ENCODE measurements around the gene COL8A1. TPM values are rescaled to one million over a fixed set of nuclear protein-coding genes. Genes with fewer than 3 reads are reported as not detected.
A peak's percentile ranks its signal among the peaks of the same experiment; 100 is the strongest.

The COL8A1 gene
- total and polyA plus RNA-seq, 10 of the 15 experiments (the other 5 are each of a cell fraction or from before 2014, with no cell fraction given): 0.04 to 0.73 (median 0.10) TPM; not detected in 5

DNA sequence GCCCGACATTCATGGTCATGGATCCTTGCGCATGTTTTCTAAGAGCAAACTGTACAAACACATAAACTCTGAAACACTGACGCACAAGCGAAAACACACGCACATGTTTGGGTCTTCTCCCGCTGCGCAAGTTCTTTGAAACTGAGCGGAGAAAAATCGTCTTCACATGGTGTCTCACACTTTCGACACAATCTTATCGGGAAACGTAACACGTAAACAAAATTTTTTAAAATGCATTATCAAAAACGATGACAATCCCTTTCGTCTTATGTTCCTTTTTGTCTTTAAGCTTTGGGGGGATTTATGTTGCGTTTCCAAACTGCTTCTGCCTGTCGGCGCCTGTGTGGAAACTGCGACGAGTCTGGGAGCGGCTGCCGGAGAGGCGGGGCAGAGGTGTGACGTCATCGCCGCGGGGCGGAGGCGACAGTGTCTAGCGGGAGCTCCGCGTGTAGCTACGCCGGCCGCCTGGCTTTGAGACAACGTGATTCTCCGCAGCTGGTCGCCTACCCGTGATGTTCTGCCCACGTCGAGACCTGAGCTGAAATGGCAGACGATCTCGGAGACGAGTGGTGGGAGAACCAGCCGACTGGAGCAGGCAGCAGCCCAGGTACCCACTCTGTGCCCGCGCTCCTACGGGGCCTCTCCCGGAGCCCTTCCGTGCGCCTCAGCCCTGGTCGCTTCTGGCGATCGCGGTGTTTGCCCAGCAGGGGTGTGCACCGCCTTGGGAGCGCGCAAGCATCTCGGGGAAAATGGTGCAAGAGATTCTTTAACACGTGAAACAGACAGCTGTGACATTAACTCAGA is 179.2 kb downstream of the COL8A1 start, which contains the start of gene CMSS1 (continued):
- TF ChIP-seq LARP7 (IDR thresholded peaks at IDR 0.05) (peak; percentile 96), SIN3A (IDR thresholded peaks at IDR 0.05; ENCODE audit: low read depth, low read length) (peak; percentile 97), SMC3 (IDR thresholded peaks at IDR 0.05; ENCODE audit: borderline replicate concordance, low read length) (no peak), CBX5 (IDR thresholded peaks at IDR 0.05; ENCODE audit: low read depth) (peak; percentile 86; the same call in 1 of the 2 replicates), JUNB (IDR thresholded peaks at IDR 0.05) (no peak; the same call in 1 of the 2 replicates), ZNF622 (IDR thresholded peaks at IDR 0.05) (no peak), CREB1 (IDR thresholded peaks at IDR 0.05; ENCODE audit: low read depth) (peak; percentile 96), TARDBP (IDR thresholded peaks at IDR 0.05; ENCODE audit: borderline replicate concordance) (no peak), RCOR1 (conservative IDR thresholded peaks at IDR 0.05; ENCODE audit: low read depth, low read length) (0 out of 2 replicates have a peak, but pooled peaks have one; percentile 65), CHD2 (IDR thresholded peaks at IDR 0.05; ENCODE audit: borderline replicate concordance, low read depth, low read length) (no peak), HCFC1 (IDR thresholded peaks at IDR 0.05; ENCODE audit: low read length) (peak; percentile 22), SP1 (IDR thresholded peaks at IDR 0.05; ENCODE audit: low read depth, low read length) (no peak), ZNF207 (IDR thresholded peaks at IDR 0.05; ENCODE audit: borderline replicate concordance) (peak; percentile 55; the same call in 1 of the 2 replicates), RBBP5 (conservative IDR thresholded peaks at IDR 0.05) (0 out of 2 replicates have a peak, but pooled peaks have one; percentile 69), NR2C1 (IDR thresholded peaks at IDR 0.05) (no peak; the same call in 1 of the 2 replicates), CBX3 (IDR thresholded peaks at IDR 0.05; ENCODE audit: borderline replicate concordance, low read depth) (no peak), HDAC6 (IDR thresholded peaks at IDR 0.05; ENCODE audit: unreplicated experiment) (peak; percentile 60)
- TF ChIP-seq, protein P1, sequence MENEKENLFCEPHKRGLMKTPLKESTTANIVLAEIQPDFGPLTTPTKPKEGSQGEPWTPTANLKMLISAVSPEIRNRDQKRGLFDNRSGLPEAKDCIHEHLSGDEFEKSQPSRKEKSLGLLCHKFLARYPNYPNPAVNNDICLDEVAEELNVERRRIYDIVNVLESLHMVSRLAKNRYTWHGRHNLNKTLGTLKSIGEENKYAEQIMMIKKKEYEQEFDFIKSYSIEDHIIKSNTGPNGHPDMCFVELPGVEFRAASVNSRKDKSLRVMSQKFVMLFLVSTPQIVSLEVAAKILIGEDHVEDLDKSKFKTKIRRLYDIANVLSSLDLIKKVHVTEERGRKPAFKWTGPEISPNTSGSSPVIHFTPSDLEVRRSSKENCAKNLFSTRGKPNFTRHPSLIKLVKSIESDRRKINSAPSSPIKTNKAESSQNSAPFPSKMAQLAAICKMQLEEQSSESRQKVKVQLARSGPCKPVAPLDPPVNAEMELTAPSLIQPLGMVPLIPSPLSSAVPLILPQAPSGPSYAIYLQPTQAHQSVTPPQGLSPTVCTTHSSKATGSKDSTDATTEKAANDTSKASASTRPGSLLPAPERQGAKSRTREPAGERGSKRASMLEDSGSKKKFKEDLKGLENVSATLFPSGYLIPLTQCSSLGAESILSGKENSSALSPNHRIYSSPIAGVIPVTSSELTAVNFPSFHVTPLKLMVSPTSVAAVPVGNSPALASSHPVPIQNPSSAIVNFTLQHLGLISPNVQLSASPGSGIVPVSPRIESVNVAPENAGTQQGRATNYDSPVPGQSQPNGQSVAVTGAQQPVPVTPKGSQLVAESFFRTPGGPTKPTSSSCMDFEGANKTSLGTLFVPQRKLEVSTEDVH (IDR thresholded peaks at IDR 0.05; ENCODE audit: low read depth, partially characterized antibody): peak; percentile 91
- TF ChIP-seq, protein P2, sequence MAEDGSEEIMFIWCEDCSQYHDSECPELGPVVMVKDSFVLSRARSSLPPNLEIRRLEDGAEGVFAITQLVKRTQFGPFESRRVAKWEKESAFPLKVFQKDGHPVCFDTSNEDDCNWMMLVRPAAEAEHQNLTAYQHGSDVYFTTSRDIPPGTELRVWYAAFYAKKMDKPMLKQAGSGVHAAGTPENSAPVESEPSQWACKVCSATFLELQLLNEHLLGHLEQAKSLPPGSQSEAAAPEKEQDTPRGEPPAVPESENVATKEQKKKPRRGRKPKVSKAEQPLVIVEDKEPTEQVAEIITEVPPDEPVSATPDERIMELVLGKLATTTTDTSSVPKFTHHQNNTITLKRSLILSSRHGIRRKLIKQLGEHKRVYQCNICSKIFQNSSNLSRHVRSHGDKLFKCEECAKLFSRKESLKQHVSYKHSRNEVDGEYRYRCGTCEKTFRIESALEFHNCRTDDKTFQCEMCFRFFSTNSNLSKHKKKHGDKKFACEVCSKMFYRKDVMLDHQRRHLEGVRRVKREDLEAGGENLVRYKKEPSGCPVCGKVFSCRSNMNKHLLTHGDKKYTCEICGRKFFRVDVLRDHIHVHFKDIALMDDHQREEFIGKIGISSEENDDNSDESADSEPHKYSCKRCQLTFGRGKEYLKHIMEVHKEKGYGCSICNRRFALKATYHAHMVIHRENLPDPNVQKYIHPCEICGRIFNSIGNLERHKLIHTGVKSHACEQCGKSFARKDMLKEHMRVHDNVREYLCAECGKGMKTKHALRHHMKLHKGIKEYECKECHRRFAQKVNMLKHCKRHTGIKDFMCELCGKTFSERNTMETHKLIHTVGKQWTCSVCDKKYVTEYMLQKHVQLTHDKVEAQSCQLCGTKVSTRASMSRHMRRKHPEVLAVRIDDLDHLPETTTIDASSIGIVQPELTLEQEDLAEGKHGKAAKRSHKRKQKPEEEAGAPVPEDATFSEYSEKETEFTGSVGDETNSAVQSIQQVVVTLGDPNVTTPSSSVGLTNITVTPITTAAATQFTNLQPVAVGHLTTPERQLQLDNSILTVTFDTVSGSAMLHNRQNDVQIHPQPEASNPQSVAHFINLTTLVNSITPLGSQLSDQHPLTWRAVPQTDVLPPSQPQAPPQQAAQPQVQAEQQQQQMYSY (CRISPR knock-in tag; IDR thresholded peaks at IDR 0.05): no peak
- TF ChIP-seq, protein P3, sequence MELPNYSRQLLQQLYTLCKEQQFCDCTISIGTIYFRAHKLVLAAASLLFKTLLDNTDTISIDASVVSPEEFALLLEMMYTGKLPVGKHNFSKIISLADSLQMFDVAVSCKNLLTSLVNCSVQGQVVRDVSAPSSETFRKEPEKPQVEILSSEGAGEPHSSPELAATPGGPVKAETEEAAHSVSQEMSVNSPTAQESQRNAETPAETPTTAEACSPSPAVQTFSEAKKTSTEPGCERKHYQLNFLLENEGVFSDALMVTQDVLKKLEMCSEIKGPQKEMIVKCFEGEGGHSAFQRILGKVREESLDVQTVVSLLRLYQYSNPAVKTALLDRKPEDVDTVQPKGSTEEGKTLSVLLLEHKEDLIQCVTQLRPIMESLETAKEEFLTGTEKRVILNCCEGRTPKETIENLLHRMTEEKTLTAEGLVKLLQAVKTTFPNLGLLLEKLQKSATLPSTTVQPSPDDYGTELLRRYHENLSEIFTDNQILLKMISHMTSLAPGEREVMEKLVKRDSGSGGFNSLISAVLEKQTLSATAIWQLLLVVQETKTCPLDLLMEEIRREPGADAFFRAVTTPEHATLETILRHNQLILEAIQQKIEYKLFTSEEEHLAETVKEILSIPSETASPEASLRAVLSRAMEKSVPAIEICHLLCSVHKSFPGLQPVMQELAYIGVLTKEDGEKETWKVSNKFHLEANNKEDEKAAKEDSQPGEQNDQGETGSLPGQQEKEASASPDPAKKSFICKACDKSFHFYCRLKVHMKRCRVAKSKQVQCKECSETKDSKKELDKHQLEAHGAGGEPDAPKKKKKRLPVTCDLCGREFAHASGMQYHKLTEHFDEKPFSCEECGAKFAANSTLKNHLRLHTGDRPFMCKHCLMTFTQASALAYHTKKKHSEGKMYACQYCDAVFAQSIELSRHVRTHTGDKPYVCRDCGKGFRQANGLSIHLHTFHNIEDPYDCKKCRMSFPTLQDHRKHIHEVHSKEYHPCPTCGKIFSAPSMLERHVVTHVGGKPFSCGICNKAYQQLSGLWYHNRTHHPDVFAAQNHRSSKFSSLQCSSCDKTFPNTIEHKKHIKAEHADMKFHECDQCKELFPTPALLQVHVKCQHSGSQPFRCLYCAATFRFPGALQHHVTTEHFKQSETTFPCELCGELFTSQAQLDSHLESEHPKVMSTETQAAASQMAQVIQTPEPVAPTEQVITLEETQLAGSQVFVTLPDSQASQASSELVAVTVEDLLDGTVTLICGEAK (IDR thresholded peaks at IDR 0.05; ENCODE audit: borderline replicate concordance): peak; percentile 86

Measured in GM12878 (cell line).